ENCODE results near the gene PCP4L1. TPM values are rescaled to one million over a fixed set of nuclear protein-coding genes. Genes with fewer than 3 reads are reported as not detected.

PCP4L1 gene
- total and polyA plus RNA-seq, 2 donors (not counting 1 experiment from before 2014, with no cell fraction given), result not detected

DNA sequence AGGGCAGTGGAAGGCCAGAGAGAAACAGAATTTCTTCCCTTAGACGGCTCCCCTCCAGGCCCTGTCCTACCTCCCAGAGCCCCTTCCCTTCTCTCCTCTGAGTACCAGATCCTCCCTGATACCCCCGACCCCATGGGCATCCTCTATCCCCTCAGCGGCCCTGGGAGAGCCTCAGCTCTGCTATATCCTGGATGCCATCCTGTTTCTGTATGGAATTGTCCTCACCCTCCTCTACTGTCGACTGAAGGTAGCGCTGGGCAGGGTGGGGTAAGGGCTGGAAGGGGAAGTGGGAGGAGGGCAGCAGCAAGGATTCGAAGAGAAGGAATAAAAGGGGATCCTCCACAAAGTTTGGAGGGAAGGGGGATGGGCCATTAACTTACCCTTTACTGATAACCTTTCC is 40.7 kb upstream of the PCP4L1 start:
- H3K4me3 Mint-ChIP-seq, result no peak overlapping the region
- Histone ChIP-seq H3K27me3 (replicated peaks in 1 of 4; ENCODE audit: control extremely low read depth in 1 of 4, control insufficient read depth in 3 of 4, insufficient read depth in 4 of 4, low read length in 3 of 4) (peaks cover 0 to 35% (median 24%) of the 10 kb centered on the region in 4 experiments), H3K36me3 (replicated peaks in 1 of 2; ENCODE audit: control extremely low read depth in 1 of 2, control insufficient read depth in 1 of 2, extremely low read depth in 1 of 2, insufficient read depth in 2 of 2, low read length in 1 of 2) (peaks cover 5 to 18% of the 10 kb centered on the region in 2 experiments), H3K9ac (ENCODE audit: low read length) (no peak overlapping the region), H3K27ac (ENCODE audit: low read length in 2 of 2) (no peak overlapping the region), H3K4me3 (ENCODE audit: control extremely low read depth in 1 of 5, extremely low read depth in 1 of 5, insufficient read depth in 1 of 5, low read depth in 2 of 5, low read length in 4 of 5) (no peak overlapping the region), H3K79me2 (ENCODE audit: control insufficient read depth, insufficient read depth, low read length) (no peaks in the 10 kb centered on the region), H3K4me1 (ENCODE audit: control insufficient read depth in 2 of 2, insufficient read depth in 2 of 2, low read length in 2 of 2) (peaks cover 15 to 26% of the 10 kb centered on the region in 2 donors), H3K9me3 (ENCODE audit: control extremely low read depth in 1 of 3, control insufficient read depth in 2 of 3, insufficient read depth in 1 of 3, low read length in 2 of 3) (no peaks in the 10 kb centered on the region), H2AFZ (ENCODE audit: insufficient read depth, low read depth, low read length, poor library complexity, severe bottlenecking) (no peak overlapping the region), H3K4me2 (replicated peaks; ENCODE audit: low read depth, low read length, poor library complexity, severe bottlenecking) (no peak overlapping the region), H4K20me1 (ENCODE audit: control insufficient read depth, insufficient read depth, low read length, poor library complexity, severe bottlenecking) (no peaks in the 10 kb centered on the region)
- DNase-seq (no peak), ATAC-seq (ENCODE audit: low read depth) (no peak)
- H3K27me3 Mint-ChIP-seq, result peaks cover 37% of the 10 kb centered on the region
- POLR2A ChIA-PET, result interaction anchor here (0.6 kb wide), 2 partner anchors 99 to 428 kb away, joined by 3 read pairs; no protein-coding TSS in a partner anchor
- H3K27ac Mint-ChIP-seq, result no peak overlapping the region
- 82% methylated on average over 2 of the region's 6 CpGs for WGBS (ENCODE audit: insufficient coverage)
- TF ChIP-seq, protein P1, sequence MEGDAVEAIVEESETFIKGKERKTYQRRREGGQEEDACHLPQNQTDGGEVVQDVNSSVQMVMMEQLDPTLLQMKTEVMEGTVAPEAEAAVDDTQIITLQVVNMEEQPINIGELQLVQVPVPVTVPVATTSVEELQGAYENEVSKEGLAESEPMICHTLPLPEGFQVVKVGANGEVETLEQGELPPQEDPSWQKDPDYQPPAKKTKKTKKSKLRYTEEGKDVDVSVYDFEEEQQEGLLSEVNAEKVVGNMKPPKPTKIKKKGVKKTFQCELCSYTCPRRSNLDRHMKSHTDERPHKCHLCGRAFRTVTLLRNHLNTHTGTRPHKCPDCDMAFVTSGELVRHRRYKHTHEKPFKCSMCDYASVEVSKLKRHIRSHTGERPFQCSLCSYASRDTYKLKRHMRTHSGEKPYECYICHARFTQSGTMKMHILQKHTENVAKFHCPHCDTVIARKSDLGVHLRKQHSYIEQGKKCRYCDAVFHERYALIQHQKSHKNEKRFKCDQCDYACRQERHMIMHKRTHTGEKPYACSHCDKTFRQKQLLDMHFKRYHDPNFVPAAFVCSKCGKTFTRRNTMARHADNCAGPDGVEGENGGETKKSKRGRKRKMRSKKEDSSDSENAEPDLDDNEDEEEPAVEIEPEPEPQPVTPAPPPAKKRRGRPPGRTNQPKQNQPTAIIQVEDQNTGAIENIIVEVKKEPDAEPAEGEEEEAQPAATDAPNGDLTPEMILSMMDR (IDR thresholded peaks at IDR 0.05), result no peak
- no peak for TF ChIP-seq EZH2 (IDR thresholded peaks at IDR 0.05; ENCODE audit: borderline replicate concordance, insufficient read depth, low read depth, low read length, poor library complexity, severe bottlenecking)
- CTCF ChIA-PET, result no interaction called here
- H3K4me1 Mint-ChIP-seq, result peaks cover 27% of the 10 kb centered on the region
- no peaks in the 10 kb centered on the region for H3K9me3 Mint-ChIP-seq (ENCODE audit: insufficient read depth)
- intact Hi-C loops (cut with micrococcal nuclease), result no loop called here

DNA sequence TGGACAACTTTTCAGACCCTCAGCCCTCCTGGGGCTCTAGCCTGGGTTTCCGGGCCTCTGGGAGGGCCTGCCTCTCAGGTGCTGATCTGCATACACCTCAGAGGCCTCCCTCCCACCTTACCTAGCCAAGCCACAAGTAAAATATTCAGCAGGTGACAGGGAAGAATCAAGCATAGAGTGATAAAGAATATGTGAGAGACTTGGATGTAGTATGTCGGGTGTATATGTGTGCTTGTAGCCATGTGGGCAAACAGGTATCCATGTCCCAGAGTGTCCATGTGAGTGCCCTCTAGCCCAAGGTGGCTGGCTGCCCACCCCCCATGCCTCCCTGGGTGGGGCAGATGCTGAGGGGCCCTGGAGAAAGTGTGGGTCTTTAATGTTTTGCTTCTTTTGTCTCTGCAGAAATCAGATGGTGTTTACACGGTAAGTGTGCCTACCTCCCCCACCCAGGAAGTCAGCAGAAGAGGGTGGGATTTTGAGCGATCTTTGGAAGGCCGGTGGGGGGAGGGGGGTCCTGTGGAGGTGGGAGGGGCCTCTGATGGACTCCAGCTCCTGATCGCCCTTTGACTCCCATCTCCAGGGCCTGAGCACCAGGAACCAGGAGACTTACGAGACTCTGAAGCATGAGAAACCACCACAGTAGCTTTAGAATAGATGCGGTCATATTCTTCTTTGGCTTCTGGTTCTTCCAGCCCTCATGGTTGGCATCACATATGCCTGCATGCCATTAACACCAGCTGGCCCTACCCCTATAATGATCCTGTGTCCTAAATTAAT is 40.1 kb upstream of the PCP4L1 start:
- Histone ChIP-seq H3K4me3 (ENCODE audit: control extremely low read depth in 1 of 5, extremely low read depth in 1 of 5, insufficient read depth in 1 of 5, low read depth in 2 of 5, low read length in 4 of 5) (no peak overlapping the region), H4K20me1 (ENCODE audit: control insufficient read depth, insufficient read depth, low read length, poor library complexity, severe bottlenecking) (no peaks in the 10 kb centered on the region), H3K36me3 (replicated peaks in 1 of 2; ENCODE audit: control extremely low read depth in 1 of 2, control insufficient read depth in 1 of 2, extremely low read depth in 1 of 2, insufficient read depth in 2 of 2, low read length in 1 of 2) (peaks cover 2 to 11% of the 10 kb centered on the region in 2 experiments), H3K9me3 (ENCODE audit: control extremely low read depth in 1 of 3, control insufficient read depth in 2 of 3, insufficient read depth in 1 of 3, low read length in 2 of 3) (no peaks in the 10 kb centered on the region), H3K4me2 (replicated peaks; ENCODE audit: low read depth, low read length, poor library complexity, severe bottlenecking) (no peak overlapping the region), H3K27ac (ENCODE audit: low read length in 2 of 2) (no peak overlapping the region), H3K27me3 (replicated peaks in 1 of 4; ENCODE audit: control extremely low read depth in 1 of 4, control insufficient read depth in 3 of 4, insufficient read depth in 4 of 4, low read length in 3 of 4) (peaks cover 0 to 42% (median 29%) of the 10 kb centered on the region in 4 experiments), H2AFZ (ENCODE audit: insufficient read depth, low read depth, low read length, poor library complexity, severe bottlenecking) (no peak overlapping the region), H3K4me1 (ENCODE audit: control insufficient read depth in 2 of 2, insufficient read depth in 2 of 2, low read length in 2 of 2) (peaks cover 15 to 26% of the 10 kb centered on the region in 2 donors), H3K79me2 (ENCODE audit: control insufficient read depth, insufficient read depth, low read length) (no peaks in the 10 kb centered on the region), H3K9ac (ENCODE audit: low read length) (no peak overlapping the region)
- POLR2A ChIA-PET, result no interaction called here
- no peak overlapping the region for H3K27ac Mint-ChIP-seq
- ATAC-seq (ENCODE audit: low read depth) (no peak), DNase-seq (peak; percentile 24)
- TF ChIP-seq EZH2 (IDR thresholded peaks at IDR 0.05; ENCODE audit: borderline replicate concordance, insufficient read depth, low read depth, low read length, poor library complexity, severe bottlenecking), result no peak
- TF ChIP-seq, protein P1 (IDR thresholded peaks at IDR 0.05), result no peak
- peaks cover 43% of the 10 kb centered on the region for H3K27me3 Mint-ChIP-seq
- 92% methylated on average over 5 of the region's 8 CpGs for WGBS (ENCODE audit: insufficient coverage)
- CTCF ChIA-PET, result interaction anchor here (1.2 to 1.5 kb wide), 2 partner anchors 14 to 163 kb away, joined by 3 to 7 read pairs; no protein-coding TSS in a partner anchor
- no peaks in the 10 kb centered on the region for H3K9me3 Mint-ChIP-seq (ENCODE audit: insufficient read depth)
- intact Hi-C loops (cut with micrococcal nuclease), result no loop called here
- no peak overlapping the region for H3K4me3 Mint-ChIP-seq
- H3K4me1 Mint-ChIP-seq, result peaks cover 27% of the 10 kb centered on the region

Data from B cell (primary cell).